Measurements from ENCODE around the gene ADGRB3.
A peak's percentile ranks its signal among the peaks of the same experiment; 100 is the strongest.

Gene ADGRB3

GRCh38 chr6:68634726-68635411, at the start of gene ADGRB3:
TSS of gene ADGRB3 (plus strand) at chr6:68635282. CDS start at chr6:68638676, 3,394 bp downstream.
- DNase-seq (ENCODE audit: extremely low read depth, low read depth): no peak
- TF ChIP-seq, protein P1, sequence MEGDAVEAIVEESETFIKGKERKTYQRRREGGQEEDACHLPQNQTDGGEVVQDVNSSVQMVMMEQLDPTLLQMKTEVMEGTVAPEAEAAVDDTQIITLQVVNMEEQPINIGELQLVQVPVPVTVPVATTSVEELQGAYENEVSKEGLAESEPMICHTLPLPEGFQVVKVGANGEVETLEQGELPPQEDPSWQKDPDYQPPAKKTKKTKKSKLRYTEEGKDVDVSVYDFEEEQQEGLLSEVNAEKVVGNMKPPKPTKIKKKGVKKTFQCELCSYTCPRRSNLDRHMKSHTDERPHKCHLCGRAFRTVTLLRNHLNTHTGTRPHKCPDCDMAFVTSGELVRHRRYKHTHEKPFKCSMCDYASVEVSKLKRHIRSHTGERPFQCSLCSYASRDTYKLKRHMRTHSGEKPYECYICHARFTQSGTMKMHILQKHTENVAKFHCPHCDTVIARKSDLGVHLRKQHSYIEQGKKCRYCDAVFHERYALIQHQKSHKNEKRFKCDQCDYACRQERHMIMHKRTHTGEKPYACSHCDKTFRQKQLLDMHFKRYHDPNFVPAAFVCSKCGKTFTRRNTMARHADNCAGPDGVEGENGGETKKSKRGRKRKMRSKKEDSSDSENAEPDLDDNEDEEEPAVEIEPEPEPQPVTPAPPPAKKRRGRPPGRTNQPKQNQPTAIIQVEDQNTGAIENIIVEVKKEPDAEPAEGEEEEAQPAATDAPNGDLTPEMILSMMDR (IDR thresholded peaks at IDR 0.05; ENCODE audit: low read depth, low read length, missing control alignments): no peak
- H3K4me3 ChIP-seq (replicated peaks; ENCODE audit: low read depth, low read length): peak within 1 kb of the TSS; percentile 39

GRCh38 chr6:68593558-68593957, 41.5 kb upstream of the ADGRB3 start:
- DNase-seq (ENCODE audit: extremely low read depth, low read depth): no peak
- TF ChIP-seq, protein P1 (IDR thresholded peaks at IDR 0.05; ENCODE audit: low read depth, low read length, missing control alignments): no peak
- no peak overlapping the region for H3K4me3 ChIP-seq (replicated peaks; ENCODE audit: low read depth, low read length)

DNA sequence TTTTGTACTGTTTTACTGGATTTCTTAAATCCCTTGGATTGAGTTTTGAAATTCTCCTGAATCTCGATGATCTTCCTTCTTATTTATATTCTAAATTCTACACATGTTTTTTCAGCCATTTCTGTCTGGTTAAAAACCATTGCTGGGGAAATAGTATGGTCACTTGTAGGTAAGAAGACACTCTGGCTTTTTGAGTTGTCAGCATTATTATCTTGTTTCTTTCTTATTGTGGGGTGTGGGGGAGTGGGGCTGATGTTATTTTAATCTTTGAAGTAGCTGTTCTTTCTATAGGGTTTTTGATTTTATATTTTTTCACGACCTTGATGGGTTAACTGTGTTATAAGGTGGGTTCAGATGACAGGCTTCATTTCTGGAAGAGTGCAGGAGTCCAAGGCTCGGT, 37.4 kb upstream of the ADGRB3 start:
- no peak for DNase-seq (ENCODE audit: extremely low read depth, low read depth)
- TF ChIP-seq, protein P1 (IDR thresholded peaks at IDR 0.05; ENCODE audit: low read depth, low read length, missing control alignments): no peak
- no peak overlapping the region for H3K4me3 ChIP-seq (replicated peaks; ENCODE audit: low read depth, low read length)

DNA sequence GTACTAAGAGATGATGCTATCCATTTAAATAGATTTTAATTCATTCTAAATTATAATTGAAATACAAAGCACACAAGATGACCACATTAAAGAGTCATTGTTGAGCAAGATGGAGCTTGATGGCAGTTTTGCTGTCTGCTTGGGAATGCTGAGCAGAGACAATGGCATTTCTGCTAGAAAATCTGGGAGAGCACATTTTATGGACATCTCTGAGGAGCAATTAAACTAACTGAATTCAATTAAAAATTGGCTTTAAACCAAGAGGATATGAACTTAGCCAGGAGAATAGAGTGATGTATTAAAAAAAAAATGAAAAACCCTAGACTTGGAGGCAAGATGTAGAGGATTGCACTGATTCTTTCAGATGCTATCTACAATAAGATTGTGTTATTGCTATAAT, 19.1 kb upstream of the ADGRB3 start:
- TF ChIP-seq, protein P1 (IDR thresholded peaks at IDR 0.05; ENCODE audit: low read depth, low read length, missing control alignments): no peak
- DNase-seq (ENCODE audit: extremely low read depth, low read depth): no peak
- H3K4me3 ChIP-seq (replicated peaks; ENCODE audit: low read depth, low read length): no peak overlapping the region

DNA sequence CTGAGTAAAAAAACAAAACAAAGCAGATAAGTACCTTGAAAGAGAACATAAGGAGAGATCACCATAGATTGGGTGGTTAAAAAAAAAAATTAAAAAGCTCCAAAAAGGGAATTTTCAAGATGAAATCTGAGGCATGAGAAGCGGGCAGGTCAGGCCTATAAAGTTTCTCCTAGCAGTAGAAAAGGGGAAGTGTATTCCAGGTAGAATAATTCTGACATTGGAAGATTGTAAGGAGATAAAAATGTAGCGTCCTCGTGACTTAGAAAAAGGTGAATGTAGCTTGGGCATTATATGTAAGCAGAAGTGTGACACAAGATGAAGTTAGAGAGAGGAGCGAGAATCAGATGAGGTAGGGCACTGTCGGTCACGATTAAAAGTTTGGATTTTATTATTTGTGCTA, 9.1 kb upstream of the ADGRB3 start:
- TF ChIP-seq, protein P1 (IDR thresholded peaks at IDR 0.05; ENCODE audit: low read depth, low read length, missing control alignments): no peak
- DNase-seq (ENCODE audit: extremely low read depth, low read depth): no peak
- no peak overlapping the region for H3K4me3 ChIP-seq (replicated peaks; ENCODE audit: low read depth, low read length)

DNA sequence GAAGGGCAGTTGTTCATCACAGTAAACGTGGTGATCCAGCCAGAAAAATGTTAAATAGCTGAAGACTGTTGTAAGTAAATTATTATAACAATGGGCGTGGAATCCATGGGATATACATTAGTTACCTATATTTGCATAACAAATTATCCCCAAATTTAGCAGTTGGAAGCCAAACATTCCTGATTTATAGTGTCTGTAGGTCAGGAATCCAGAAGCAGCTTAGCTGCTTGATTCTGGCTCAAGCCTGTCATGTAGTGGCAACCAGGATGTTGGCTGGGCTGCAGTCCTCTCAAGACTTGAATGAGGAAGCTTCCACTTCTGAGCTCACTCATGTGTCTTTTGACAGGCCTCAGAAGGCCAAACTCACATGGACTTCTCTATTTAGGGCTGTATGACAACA, 6.9 kb upstream of the ADGRB3 start:
- no peak overlapping the region for H3K4me3 ChIP-seq (replicated peaks; ENCODE audit: low read depth, low read length)
- TF ChIP-seq, protein P1 (IDR thresholded peaks at IDR 0.05; ENCODE audit: low read depth, low read length, missing control alignments): no peak
- DNase-seq (ENCODE audit: extremely low read depth, low read depth): no peak

DNA sequence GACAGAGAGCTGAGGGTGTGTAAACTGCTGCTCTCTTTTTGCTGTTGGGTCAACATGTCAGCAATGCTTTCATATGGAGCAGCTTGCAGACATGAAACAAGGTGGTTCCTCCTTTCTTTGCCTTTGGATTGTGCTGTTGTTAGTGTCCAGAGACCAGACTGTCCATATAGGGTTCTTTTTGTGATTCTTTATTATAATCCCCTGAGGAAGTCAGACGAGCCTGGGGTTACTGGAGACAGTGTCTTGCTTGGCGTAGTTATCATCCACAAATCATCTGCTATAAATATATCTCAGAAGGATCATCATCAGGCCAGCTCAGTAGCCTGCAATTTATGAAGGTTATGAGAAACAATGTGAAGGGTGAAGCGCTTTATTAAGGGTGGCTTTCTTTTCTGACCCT, 2.3 kb upstream of the ADGRB3 start:
- DNase-seq (ENCODE audit: extremely low read depth, low read depth): no peak
- TF ChIP-seq, protein P1 (IDR thresholded peaks at IDR 0.05; ENCODE audit: low read depth, low read length, missing control alignments): no peak
- H3K4me3 ChIP-seq (replicated peaks; ENCODE audit: low read depth, low read length): no peak overlapping the region
